Mononuclear cell (primary cell): ENCODE results near the gene ERCC6. TPM values are rescaled to one million over a fixed set of nuclear protein-coding genes. Genes with fewer than 3 reads are reported as not detected.

Source experiments
- H3K27me3 ChIP-seq: 2 replicates; pipeline ENCODE4 v1.6.0; 2011; ENCODE audit warnings: low read length, control low read depth; ENCODE audit not compliant: insufficient read depth
- H3K4me1 ChIP-seq: 2 replicates; pipeline ENCODE4 v1.5.1; 2011; ENCODE audit warnings: mild to moderate bottlenecking, low read length, control low read depth; ENCODE audit not compliant: insufficient read depth
- H3K4me3 ChIP-seq: 2 replicates; pipeline ENCODE4 v1.5.1; 2011; ENCODE audit warnings: mild to moderate bottlenecking, low read length, moderate library complexity
- H3K9me3 ChIP-seq: 2 replicates; pipeline ENCODE4 v1.5.1; 2011; ENCODE audit warnings: low read depth, mild to moderate bottlenecking, control low read depth, low read length
- total RNA-seq: library from RNA; depleted of rRNA; stranded (reverse); fragments of >200 nt; gene quantifications from one replicate; pipeline ENCODE4 v1.2.3, GENCODE V29; 2012

The ERCC6 gene
- total RNA-seq = 32.7 TPM

DNA sequence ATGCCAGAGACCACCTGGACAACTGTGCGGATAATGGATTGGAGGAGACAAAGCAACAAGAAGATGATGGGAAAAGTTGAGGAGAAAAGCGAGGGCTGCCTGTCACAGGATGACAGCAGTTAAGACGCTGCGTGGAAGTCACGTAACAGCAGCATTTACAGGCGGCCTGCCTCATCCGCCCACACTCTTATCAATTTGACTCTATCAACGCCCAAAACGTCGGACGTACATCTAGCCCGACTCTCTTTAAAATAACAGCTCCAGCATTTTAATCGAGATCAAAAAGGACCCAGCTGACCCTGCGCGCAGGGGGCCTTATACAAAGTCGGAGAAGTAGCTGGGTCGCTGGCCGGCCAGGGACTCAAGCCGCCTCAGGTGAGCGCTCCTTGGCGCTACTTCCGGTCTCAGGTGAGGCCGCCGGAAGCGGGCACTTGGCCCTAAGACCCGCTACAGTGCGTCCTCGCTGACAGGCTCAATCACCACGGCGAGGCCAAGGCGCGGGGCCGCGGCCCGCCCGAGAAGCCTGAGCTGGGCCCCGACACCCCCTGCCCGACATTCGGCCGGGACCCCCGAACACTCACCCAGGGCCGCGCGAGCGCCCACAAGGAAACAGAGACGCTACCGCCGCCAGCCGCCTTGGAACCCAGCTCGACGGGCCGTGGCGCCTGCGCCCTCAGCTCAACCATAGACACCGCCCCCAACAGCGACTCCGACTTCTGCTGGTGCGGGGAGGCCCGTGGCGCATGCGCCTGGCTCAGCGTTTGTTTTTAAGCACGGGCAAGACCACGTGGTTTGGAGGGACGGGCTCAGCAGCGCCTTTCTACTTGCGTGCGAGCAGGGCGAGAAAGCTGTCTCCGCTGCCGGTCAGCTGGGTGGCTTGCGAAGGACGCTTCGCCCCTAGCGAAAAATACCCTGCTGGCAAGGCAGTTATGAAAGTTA lies at the start of gene ERCC6:
ERCC6 (minus strand) TSS at position 741 of the 939 bp plus-strand sequence.
- H3K4me3 ChIP-seq = peak within 1 kb of the TSS; percentile 78

DNA sequence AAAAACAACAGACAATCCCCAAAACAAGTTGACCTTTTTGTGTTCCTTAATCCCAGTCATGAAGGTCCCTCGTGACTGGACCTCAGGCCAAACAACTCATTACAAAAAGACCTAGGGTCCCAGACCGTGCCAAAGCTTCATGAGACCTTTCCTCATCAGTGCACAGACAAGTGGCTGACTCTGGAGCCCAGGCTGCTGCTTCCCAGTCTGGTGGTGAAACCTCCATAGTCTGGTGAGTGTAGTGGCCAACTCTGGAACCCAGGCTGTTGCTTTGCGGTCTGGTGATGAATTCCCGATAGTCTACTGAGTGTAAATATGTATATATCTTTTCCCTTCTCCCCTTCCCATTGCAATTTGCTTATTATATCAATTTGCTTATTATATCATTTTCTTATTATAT lies 49.1 kb upstream of the ERCC6 start:
- Histone ChIP-seq H3K4me3 (no peak overlapping the region), H3K9me3 (no peaks in the 10 kb centered on the region), H3K4me1 (no peaks in the 10 kb centered on the region), H3K27me3 (peaks cover 14% of the 10 kb centered on the region)

More for the DNA sequence above, at the start of gene ERCC6:
- Histone ChIP-seq H3K4me1 (peaks cover 39% of the 10 kb centered on the region), H3K9me3 (no peaks in the 10 kb centered on the region), H3K27me3 (no peaks in the 10 kb centered on the region)

DNA sequence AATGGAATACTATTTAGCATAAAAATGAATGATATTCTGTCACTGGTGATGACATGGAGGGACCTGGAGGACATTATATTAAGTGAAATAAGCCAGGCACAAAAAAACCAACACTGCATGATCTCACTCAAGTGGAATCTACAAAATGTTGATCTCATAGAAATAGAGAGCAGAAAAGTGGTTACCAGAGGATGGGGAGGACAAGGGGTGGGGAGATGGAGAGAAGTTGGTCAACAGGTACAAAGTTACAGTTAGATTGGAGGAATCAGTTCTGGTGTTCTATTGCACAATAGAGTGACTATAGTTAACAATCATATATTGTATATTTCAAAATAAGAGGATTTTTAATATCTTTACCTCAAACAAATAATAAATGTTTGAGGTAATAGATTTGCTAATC lies 46.5 kb upstream of the ERCC6 start:
- H3K4me1 ChIP-seq = no peaks in the 10 kb centered on the region
- H3K4me3 ChIP-seq = no peak overlapping the region
- H3K9me3 ChIP-seq = no peaks in the 10 kb centered on the region
- peaks cover 16% of the 10 kb centered on the region for H3K27me3 ChIP-seq

DNA sequence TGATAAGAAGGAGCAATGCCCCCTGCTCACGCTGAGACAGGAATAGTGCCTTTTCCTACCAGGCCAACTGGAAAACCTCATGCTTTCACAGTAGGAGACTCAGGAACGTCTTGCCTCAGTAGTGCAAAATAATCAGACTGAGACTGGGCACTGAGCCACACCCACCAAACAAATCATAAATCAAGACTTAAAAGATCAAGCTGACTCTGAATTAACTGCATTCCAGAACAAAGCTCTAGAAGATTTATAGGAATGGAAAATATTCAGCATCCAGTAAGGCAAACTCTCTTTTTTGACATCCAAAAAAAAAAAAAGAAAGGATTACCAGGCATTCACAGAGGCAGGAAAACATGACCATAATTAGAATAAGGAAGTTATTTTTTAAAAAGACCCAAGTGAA lies 40.7 kb upstream of the ERCC6 start:
- no peak overlapping the region for H3K4me3 ChIP-seq
- no peaks in the 10 kb centered on the region for H3K4me1 ChIP-seq
- peaks cover 10% of the 10 kb centered on the region for H3K27me3 ChIP-seq
- H3K9me3 ChIP-seq = no peaks in the 10 kb centered on the region

DNA sequence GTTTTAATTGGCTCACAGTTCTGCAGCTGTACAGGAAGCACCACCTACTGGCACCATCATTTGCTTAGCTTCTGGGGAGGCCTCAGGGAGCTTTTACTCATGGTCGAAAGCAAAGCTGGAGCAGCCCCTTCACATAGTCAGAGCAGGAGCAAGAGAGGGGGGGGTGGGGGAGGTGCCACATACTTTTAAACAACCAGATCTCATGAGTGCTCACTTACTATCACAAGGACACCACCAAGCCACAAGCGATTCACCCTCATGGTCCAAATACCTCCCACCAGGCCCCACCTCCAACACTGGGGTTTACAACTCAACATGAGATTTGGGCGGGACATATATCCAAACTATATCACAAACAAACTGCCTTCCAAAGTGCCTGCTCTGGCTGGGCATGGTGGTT lies 39.5 kb upstream of the ERCC6 start:
- H3K9me3 ChIP-seq = no peaks in the 10 kb centered on the region
- H3K4me1 ChIP-seq = no peaks in the 10 kb centered on the region
- no peak overlapping the region for H3K4me3 ChIP-seq
- peaks cover 7% of the 10 kb centered on the region for H3K27me3 ChIP-seq

DNA sequence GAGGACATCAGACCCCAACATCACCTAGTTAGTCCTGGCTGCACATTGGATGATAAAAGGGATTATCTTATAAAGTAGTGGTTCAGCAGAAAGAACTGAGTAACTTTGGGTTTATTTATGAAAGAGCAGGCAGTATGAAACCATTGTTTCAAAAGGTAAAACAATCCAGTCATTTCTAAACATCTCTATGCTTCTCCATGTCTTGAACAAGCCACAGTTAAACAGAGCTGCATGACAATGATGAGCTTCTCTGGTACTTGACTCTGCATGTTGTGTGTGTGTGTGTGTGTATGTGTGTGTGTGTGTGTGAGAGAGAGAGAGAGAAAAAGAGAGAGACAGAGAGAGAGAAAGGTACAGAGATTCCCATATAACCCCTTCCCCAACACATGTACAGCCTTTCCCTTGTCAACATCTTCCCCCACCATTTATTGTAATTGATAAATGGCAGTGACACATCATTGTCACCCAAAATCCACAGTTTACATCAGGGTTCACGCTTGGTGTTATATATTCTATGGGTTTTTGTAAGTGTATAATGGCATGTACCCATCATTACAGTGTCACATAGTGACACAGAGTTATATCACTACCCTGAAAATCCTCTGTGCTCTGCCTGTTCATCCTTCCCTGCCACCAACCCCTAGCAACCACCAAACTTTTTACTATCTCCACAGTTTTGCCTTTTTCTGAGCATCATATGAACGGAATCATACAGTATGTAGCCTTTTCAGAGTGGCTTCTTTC lies 38.4 kb upstream of the ERCC6 start:
- Histone ChIP-seq H3K4me3 (no peak overlapping the region), H3K27me3 (peaks cover 3% of the 10 kb centered on the region), H3K4me1 (no peaks in the 10 kb centered on the region), H3K9me3 (no peaks in the 10 kb centered on the region)

- Histone ChIP-seq H3K4me3 (no peak overlapping the region), H3K4me1 (no peaks in the 10 kb centered on the region), H3K9me3 (no peaks in the 10 kb centered on the region), H3K27me3 (no peaks in the 10 kb centered on the region)
Measured at GRCh38 chr10:49575489-49576072, 36.7 kb upstream of the ERCC6 start.

GRCh38 chr10:49572594-49573114 lies 33.7 kb upstream of the ERCC6 start:
- H3K27me3 ChIP-seq = no peaks in the 10 kb centered on the region
- no peaks in the 10 kb centered on the region for H3K4me1 ChIP-seq
- no peaks in the 10 kb centered on the region for H3K9me3 ChIP-seq

DNA sequence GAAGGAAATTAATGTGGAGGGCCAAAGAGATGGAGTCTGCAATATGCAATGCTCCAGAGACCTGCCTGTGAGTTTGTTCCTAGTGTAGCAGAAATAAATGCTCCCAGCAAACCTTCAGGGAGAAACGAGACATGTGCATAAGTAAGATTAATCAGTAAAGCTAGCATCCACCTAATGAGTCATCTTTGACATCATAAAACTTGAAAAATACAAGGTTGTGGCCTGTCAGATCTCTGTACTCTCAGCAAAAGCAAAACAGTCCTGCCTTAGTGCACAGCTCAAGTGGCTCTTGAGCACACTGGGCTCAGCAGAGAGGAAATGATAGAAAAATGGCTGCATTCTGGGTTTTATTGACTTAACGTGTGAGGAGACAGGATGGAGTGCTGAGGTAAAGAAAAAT lies 32.5 kb upstream of the ERCC6 start:
- no peak overlapping the region for H3K4me3 ChIP-seq
- no peaks in the 10 kb centered on the region for H3K27me3 ChIP-seq
- no peaks in the 10 kb centered on the region for H3K4me1 ChIP-seq
- H3K9me3 ChIP-seq = no peaks in the 10 kb centered on the region

More at GRCh38 chr10:49572594-49573114, 33.7 kb upstream of the ERCC6 start:
- H3K4me3 ChIP-seq = no peak overlapping the region

GRCh38 chr10:49569031-49569631 lies 30.2 kb upstream of the ERCC6 start:
- Histone ChIP-seq H3K27me3 (peaks cover 3% of the 10 kb centered on the region), H3K9me3 (no peaks in the 10 kb centered on the region), H3K4me1 (no peaks in the 10 kb centered on the region), H3K4me3 (no peak overlapping the region)

DNA sequence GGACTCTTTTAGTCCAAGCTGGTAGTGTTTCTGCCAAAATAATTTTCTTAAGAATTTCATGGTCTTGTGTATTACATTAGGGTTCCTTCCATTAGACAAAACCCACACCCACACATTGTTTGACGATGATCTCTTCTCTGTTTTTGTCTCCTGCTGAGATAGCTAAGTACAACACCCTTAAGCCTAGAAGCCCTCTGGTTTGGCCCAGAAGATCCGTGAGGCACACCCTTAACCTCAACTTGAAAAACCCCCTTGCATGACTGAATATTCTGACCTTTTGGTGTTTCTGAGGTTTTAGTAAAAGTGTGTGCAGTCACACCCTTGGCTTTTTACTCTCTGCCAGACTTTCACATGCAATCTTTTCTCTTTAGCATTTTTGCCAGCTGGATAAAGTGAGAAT lies 29.3 kb upstream of the ERCC6 start:
- Histone ChIP-seq H3K9me3 (no peaks in the 10 kb centered on the region), H3K27me3 (peaks cover 3% of the 10 kb centered on the region), H3K4me3 (no peak overlapping the region)

DNA sequence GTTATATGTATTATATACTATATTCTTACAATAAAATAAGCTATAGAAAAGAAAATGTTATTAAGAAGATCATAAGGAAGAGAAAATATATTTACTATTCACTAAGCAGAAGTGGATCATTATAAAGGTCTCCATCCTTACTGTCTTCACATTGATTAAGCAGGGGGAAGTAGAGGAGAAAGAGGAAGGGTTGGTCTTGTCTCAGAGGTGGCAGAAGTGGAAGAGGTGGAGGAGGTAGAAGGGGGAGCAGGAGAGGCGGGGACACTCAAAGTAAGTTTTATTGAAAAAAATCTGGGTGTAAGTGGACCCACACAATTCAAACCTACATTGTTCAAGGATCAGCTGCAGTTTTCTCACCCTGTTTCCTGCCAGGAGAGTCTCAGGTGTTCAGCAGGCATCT lies 28.9 kb upstream of the ERCC6 start:
- Histone ChIP-seq H3K27me3 (peaks cover 6% of the 10 kb centered on the region), H3K4me1 (no peaks in the 10 kb centered on the region), H3K4me3 (no peak overlapping the region), H3K9me3 (no peaks in the 10 kb centered on the region)

More for the DNA sequence above, 29.3 kb upstream of the ERCC6 start:
- H3K4me1 ChIP-seq = no peaks in the 10 kb centered on the region

DNA sequence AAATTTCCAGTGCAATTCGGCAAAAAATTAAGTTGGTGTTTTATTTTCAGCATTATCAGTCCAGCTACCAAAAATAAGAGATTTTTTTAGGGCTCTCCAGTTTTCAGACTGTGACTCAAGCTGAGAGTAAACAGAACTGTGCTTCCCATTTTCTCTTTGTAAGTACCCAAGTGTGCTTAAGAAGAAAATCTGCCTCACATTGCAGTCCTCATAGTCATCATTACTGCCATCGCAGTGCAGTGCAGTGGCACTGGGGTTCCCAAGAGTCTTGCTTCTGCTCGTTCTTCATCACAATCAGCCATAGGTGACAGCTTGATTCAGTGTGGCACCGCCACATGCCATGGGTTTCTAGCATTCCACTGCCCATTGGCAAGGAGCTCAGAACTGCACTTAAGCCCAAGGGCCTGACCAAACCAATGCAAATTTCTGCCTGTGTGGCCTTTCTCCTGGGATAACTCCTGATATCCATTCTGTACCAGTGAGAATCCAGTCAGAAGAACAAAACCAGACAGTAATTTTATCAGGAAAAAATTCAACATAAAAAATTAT lies 25.6 kb upstream of the ERCC6 start:
- Histone ChIP-seq H3K27me3 (peaks cover 6% of the 10 kb centered on the region), H3K9me3 (no peaks in the 10 kb centered on the region), H3K4me1 (no peaks in the 10 kb centered on the region), H3K4me3 (no peak overlapping the region)

GRCh38 chr10:49562893-49563292 lies 24.0 kb upstream of the ERCC6 start:
- H3K4me1 ChIP-seq = no peaks in the 10 kb centered on the region
- no peak overlapping the region for H3K4me3 ChIP-seq
- H3K27me3 ChIP-seq = peaks cover 6% of the 10 kb centered on the region
- H3K9me3 ChIP-seq = no peaks in the 10 kb centered on the region
